IMR-90 (cell line): ENCODE data around the gene RHBDF1.

Experiments used
- CHD1 ChIP-seq: IDR thresholded peaks from 2 replicates; pipeline ENCODE4 v1.6.1; 2012; ENCODE audit warnings: low read depth, low read length, improper control_type of control experiment
- FOS ChIP-seq: fragments of 150-350 bp; IDR thresholded peaks from 2 replicates; pipeline ENCODE4 v1.6.1; 2016; ENCODE audit warnings: low read depth, low read length
- MAFK ChIP-seq: IDR thresholded peaks from 2 replicates; pipeline ENCODE4 v1.6.1; 2012; ENCODE audit warnings: low read depth, low read length, improper control_type of control experiment
- MXI1 ChIP-seq: IDR thresholded peaks from 2 replicates; pipeline ENCODE4 v1.6.1; 2012; ENCODE audit warnings: low read depth, mild to moderate bottlenecking, low read length, moderate library complexity, borderline replicate concordance
- NFE2L2 ChIP-seq: fragments of 150-350 bp; IDR thresholded peaks from 2 replicates; pipeline ENCODE4 v1.6.1; 2016; ENCODE audit warnings: low read depth, mild to moderate bottlenecking, low read length
- POLR2A ChIP-seq: IDR thresholded peaks from 2 replicates; pipeline ENCODE4 v1.6.1; 2012; ENCODE audit warnings: mild to moderate bottlenecking, low read depth, low read length
- RFX5 ChIP-seq: IDR thresholded peaks from 2 replicates; pipeline ENCODE4 v1.8.0; 2012; ENCODE audit warnings: low read depth, mild to moderate bottlenecking, low read length, moderate library complexity
- SMC3 ChIP-seq: fragments of 150-350 bp; IDR thresholded peaks from 2 replicates; pipeline ENCODE4 v1.6.1; 2016; ENCODE audit warnings: low read depth, mild to moderate bottlenecking, antibody characterized with exemption, low read length, moderate library complexity
- TF ChIP-seq, protein P1 (sequence below): conservative IDR thresholded peaks from 2 replicates; pipeline ENCODE4 v1.5.1; 2012; ENCODE audit warnings: mild to moderate bottlenecking, low read depth, low read length, improper control_type of control experiment
- TF ChIP-seq, protein P2 (sequence below): fragments of 150-350 bp; IDR thresholded peaks from 2 replicates; pipeline ENCODE4 v1.6.1; 2016; ENCODE audit warnings: low read depth, mild to moderate bottlenecking, low read length, moderate library complexity, borderline replicate concordance
- TF ChIP-seq, protein P3 (sequence below): fragments of 150-350 bp; IDR thresholded peaks from 2 replicates; pipeline ENCODE4 v1.6.1; 2017; ENCODE audit warnings: mild to moderate bottlenecking, antibody characterized with exemption, low read length, low read depth

DNA sequence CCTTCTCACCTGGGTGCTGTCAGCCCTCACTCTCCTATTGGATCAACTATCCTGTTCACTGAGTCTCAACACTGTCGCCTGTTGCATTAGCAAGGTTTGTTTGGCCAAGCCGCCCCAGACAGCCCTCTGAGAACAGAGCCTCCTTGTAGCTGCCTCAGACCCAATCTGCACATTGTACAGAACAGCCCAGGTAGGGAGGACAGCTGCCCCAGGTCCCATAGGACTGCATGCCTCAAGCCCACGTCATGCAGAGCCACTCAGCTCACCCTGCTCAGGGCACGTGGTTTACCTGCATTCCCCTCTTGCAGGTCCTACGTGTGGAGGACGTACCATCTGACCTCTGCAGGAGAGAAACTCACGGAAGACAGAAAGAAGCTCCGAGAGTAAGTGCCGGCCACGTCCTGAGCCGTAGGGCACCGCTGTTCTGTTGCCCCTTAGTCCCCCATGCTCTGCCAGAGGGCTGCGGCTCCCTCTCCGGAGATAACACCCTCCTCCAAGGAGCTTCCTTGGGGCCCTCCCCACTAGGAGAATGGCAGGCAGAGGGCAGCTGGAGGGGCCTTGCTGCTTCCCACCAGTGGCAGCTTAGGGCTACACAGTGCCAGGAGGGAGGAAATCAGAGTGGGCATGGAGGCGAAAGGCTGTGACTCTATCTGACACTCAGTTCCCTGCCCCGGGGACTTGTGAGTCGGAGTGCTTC, 16.1 kb downstream of the RHBDF1 start:
- TF ChIP-seq SMC3 (no peak), POLR2A (no peak), RFX5 (no peak), MXI1 (no peak), FOS (no peak), NFE2L2 (no peak), MAFK (no peak), CHD1 (no peak)
- TF ChIP-seq, protein P1, sequence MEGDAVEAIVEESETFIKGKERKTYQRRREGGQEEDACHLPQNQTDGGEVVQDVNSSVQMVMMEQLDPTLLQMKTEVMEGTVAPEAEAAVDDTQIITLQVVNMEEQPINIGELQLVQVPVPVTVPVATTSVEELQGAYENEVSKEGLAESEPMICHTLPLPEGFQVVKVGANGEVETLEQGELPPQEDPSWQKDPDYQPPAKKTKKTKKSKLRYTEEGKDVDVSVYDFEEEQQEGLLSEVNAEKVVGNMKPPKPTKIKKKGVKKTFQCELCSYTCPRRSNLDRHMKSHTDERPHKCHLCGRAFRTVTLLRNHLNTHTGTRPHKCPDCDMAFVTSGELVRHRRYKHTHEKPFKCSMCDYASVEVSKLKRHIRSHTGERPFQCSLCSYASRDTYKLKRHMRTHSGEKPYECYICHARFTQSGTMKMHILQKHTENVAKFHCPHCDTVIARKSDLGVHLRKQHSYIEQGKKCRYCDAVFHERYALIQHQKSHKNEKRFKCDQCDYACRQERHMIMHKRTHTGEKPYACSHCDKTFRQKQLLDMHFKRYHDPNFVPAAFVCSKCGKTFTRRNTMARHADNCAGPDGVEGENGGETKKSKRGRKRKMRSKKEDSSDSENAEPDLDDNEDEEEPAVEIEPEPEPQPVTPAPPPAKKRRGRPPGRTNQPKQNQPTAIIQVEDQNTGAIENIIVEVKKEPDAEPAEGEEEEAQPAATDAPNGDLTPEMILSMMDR, result no peak
- TF ChIP-seq, protein P2, sequence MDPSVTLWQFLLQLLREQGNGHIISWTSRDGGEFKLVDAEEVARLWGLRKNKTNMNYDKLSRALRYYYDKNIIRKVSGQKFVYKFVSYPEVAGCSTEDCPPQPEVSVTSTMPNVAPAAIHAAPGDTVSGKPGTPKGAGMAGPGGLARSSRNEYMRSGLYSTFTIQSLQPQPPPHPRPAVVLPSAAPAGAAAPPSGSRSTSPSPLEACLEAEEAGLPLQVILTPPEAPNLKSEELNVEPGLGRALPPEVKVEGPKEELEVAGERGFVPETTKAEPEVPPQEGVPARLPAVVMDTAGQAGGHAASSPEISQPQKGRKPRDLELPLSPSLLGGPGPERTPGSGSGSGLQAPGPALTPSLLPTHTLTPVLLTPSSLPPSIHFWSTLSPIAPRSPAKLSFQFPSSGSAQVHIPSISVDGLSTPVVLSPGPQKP, result no peak
- TF ChIP-seq, protein P3, sequence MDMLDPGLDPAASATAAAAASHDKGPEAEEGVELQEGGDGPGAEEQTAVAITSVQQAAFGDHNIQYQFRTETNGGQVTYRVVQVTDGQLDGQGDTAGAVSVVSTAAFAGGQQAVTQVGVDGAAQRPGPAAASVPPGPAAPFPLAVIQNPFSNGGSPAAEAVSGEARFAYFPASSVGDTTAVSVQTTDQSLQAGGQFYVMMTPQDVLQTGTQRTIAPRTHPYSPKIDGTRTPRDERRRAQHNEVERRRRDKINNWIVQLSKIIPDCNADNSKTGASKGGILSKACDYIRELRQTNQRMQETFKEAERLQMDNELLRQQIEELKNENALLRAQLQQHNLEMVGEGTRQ, result no peak
